Fibroblast of skin of scalp (primary cell): ENCODE measurements around the gene ST6GALNAC3.
A peak's percentile ranks its signal among the peaks of the same experiment; 100 is the strongest.
"Not testable (repeated sequence)": the region's sequence is repeated elsewhere in the genome, so short reads cannot be mapped to it uniquely, and the experiment has no call there.

Experiments used
- DNase-seq: peaks from one replicate; pipeline ENCODE4 v3.0.0-alpha.2; 2013

Gene ST6GALNAC3

GRCh38 chr1:76109404-76109803 lies 34.9 kb downstream of the ST6GALNAC3 start:
- DNase-seq, result no peak

GRCh38 chr1:76109901-76110560 lies 35.5 kb downstream of the ST6GALNAC3 start:
- no peak for DNase-seq

GRCh38 chr1:76110666-76111065 lies 36.1 kb downstream of the ST6GALNAC3 start:
- peak; percentile 9 for DNase-seq

- DNase-seq, result not testable (repeated sequence)
Measured at GRCh38 chr1:76112321-76112720, 37.8 kb downstream of the ST6GALNAC3 start.

GRCh38 chr1:76113446-76113845 lies 38.9 kb downstream of the ST6GALNAC3 start:
- DNase-seq, result no peak

- DNase-seq, result peak; percentile 46
Measured at GRCh38 chr1:76115171-76115570, 40.6 kb downstream of the ST6GALNAC3 start.

GRCh38 chr1:76121850-76122249 lies 47.3 kb downstream of the ST6GALNAC3 start:
- DNase-seq, result no peak

- DNase-seq, result no peak
Measured at GRCh38 chr1:76122271-76122670, 47.7 kb downstream of the ST6GALNAC3 start.

GRCh38 chr1:76123411-76124064 lies 49.0 kb downstream of the ST6GALNAC3 start:
- DNase-seq, result not testable (repeated sequence)

GRCh38 chr1:76124196-76124595 lies 49.6 kb downstream of the ST6GALNAC3 start:
- DNase-seq, result no peak

GRCh38 chr1:76125473-76126219 lies 51.1 kb downstream of the ST6GALNAC3 start:
- DNase-seq, result no peak

GRCh38 chr1:76128096-76128495 lies 53.5 kb downstream of the ST6GALNAC3 start:
- no peak for DNase-seq

- no peak for DNase-seq
Measured at GRCh38 chr1:76129731-76130130, 55.2 kb downstream of the ST6GALNAC3 start.

GRCh38 chr1:76130992-76131391 lies 56.4 kb downstream of the ST6GALNAC3 start:
- no peak for DNase-seq

- no peak for DNase-seq
Measured at GRCh38 chr1:76133977-76134376, 59.4 kb downstream of the ST6GALNAC3 start.

GRCh38 chr1:76135835-76136234 lies 61.3 kb downstream of the ST6GALNAC3 start:
- DNase-seq, result no peak

- no peak for DNase-seq
Measured at GRCh38 chr1:76136894-76137293, 62.3 kb downstream of the ST6GALNAC3 start.

- DNase-seq, result no peak
Measured at GRCh38 chr1:76137746-76138145, 63.2 kb downstream of the ST6GALNAC3 start.

- no peak for DNase-seq
Measured at GRCh38 chr1:76138217-76138616, 63.7 kb downstream of the ST6GALNAC3 start.

GRCh38 chr1:76140227-76140626 lies 65.7 kb downstream of the ST6GALNAC3 start:
- no peak for DNase-seq

GRCh38 chr1:76141929-76142328 lies 67.4 kb downstream of the ST6GALNAC3 start:
- no peak for DNase-seq

GRCh38 chr1:76142771-76143540 lies 68.4 kb downstream of the ST6GALNAC3 start:
- DNase-seq, result no peak

GRCh38 chr1:76144247-76144646 lies 69.7 kb downstream of the ST6GALNAC3 start:
- DNase-seq, result no peak
